ENCODE measurements around the gene BCL7C. TPM values are rescaled to one million over a fixed set of nuclear protein-coding genes. Genes with fewer than 3 reads are reported as not detected.

BCL7C gene
- total and polyA plus RNA-seq, 2 of the 13 experiments (the other 11 are each of a cell fraction or from before 2014, with no cell fraction given) = 17.7 to 33.8 TPM

GRCh38 chr16:30896889-30897733 lies 3.2 kb upstream of the BCL7C start (continued):
- TF ChIP-seq CTCF (CRISPR knock-in tag; IDR thresholded peaks at IDR 0.05) (no peak), MZF1 (CRISPR knock-in tag; IDR thresholded peaks at IDR 0.05; ENCODE audit: borderline replicate concordance) (no peak), ZNF83 (CRISPR knock-in tag; IDR thresholded peaks at IDR 0.05; ENCODE audit: borderline replicate concordance) (no peak), ZNF775 (CRISPR knock-in tag; IDR thresholded peaks at IDR 0.05; ENCODE audit: borderline replicate concordance) (no peak), ZNF567 (CRISPR knock-in tag; IDR thresholded peaks at IDR 0.05; ENCODE audit: borderline replicate concordance) (no peak), ZNF326 (CRISPR knock-in tag; IDR thresholded peaks at IDR 0.05; ENCODE audit: borderline replicate concordance) (no peak), NRL (CRISPR knock-in tag; IDR thresholded peaks at IDR 0.05; ENCODE audit: borderline replicate concordance) (no peak; the same call in 1 of the 2 replicates), KLF12 (CRISPR knock-in tag; IDR thresholded peaks at IDR 0.05; ENCODE audit: borderline replicate concordance) (no peak), AGO2 (optimal IDR thresholded peaks at IDR 0.05; ENCODE audit: low read depth, low read length) (no peak), ZNF772 (CRISPR knock-in tag; IDR thresholded peaks at IDR 0.05) (no peak; the same call in 1 of the 2 replicates), JUN (CRISPR knock-in tag; IDR thresholded peaks at IDR 0.05) (0 out of 2 replicates have a peak, but pooled peaks have one; percentile 24), NFRKB (IDR thresholded peaks at IDR 0.05) (no peak), ZNF709 (CRISPR knock-in tag; IDR thresholded peaks at IDR 0.05) (no peak), ZNF691 (CRISPR knock-in tag; IDR thresholded peaks at IDR 0.05; ENCODE audit: borderline replicate concordance, low read depth) (no peak), MED1 (CRISPR knock-in tag; IDR thresholded peaks at IDR 0.05) (no peak; the same call in 1 of the 2 replicates), ARID5B (CRISPR knock-in tag; IDR thresholded peaks at IDR 0.05) (no peak), GATAD1 (CRISPR knock-in tag; IDR thresholded peaks at IDR 0.05) (no peak; the same call in 1 of the 2 replicates), SP2 (CRISPR knock-in tag; IDR thresholded peaks at IDR 0.05) (0 out of 2 replicates have a peak, but pooled peaks have one; percentile 22), MTA1 (CRISPR knock-in tag; IDR thresholded peaks at IDR 0.05; ENCODE audit: borderline replicate concordance) (peak; percentile 76; the same call in 1 of the 2 replicates), SOX5 (CRISPR knock-in tag; IDR thresholded peaks at IDR 0.05; ENCODE audit: borderline replicate concordance) (no peak; the same call in 1 of the 2 replicates), ZNF337 (CRISPR knock-in tag; IDR thresholded peaks at IDR 0.05; ENCODE audit: borderline replicate concordance, low read depth) (no peak), SETDB1 (CRISPR knock-in tag; IDR thresholded peaks at IDR 0.05; ENCODE audit: borderline replicate concordance) (no peak), HNRNPK (IDR thresholded peaks at IDR 0.05; ENCODE audit: low read depth, low read length, poor library complexity, severe bottlenecking) (no peak), NFIC (IDR thresholded peaks at IDR 0.05; ENCODE audit: low read length) (no peak)

Data from HepG2 (cell line).